Measurements from ENCODE around the gene ELF2. TPM values are rescaled to one million over a fixed set of nuclear protein-coding genes. Genes with fewer than 3 reads are reported as not detected.

The ELF2 gene
- polyA plus RNA-seq, 1 donor from 2014 or later: 105 TPM

GRCh38 chr4:139007640-139008039 is 169.4 kb downstream of the ELF2 start:
- H3F3A ChIP-seq (ENCODE audit: insufficient read depth, low read length, poor library complexity, severe bottlenecking): no peaks in the 10 kb centered on the region
- no peaks in the 10 kb centered on the region for H3K9me2 ChIP-seq (ENCODE audit: insufficient read depth, low read length)
- no peak overlapping the region for H3K9ac ChIP-seq (ENCODE audit: low read length)
- no peak overlapping the region for H3K4me2 ChIP-seq (ENCODE audit: low read length)
- TF ChIP-seq CTCF (IDR thresholded peaks at IDR 0.05; ENCODE audit: poor library complexity, severe bottlenecking): no peak
- TF ChIP-seq SMC3 (conservative IDR thresholded peaks at IDR 0.05; ENCODE audit: poor library complexity): no peak
- no peak for TF ChIP-seq POLR2AphosphoS5 (IDR thresholded peaks at IDR 0.05)
- no peak for TF ChIP-seq EZH2 (IDR thresholded peaks at IDR 0.05; ENCODE audit: borderline replicate concordance, insufficient read depth, low read length, poor library complexity, severe bottlenecking)
- no peak for TF ChIP-seq EP300 (conservative IDR thresholded peaks at IDR 0.05; ENCODE audit: poor library complexity, severe bottlenecking)
- no peak for TF ChIP-seq REST (IDR thresholded peaks at IDR 0.05; ENCODE audit: borderline replicate concordance)
- no peak for TF ChIP-seq RAD21 (conservative IDR thresholded peaks at IDR 0.05)
- no peak for TF ChIP-seq TAF1 (IDR thresholded peaks at IDR 0.05; ENCODE audit: low read depth)
- TF ChIP-seq MXI1 (conservative IDR thresholded peaks at IDR 0.05; ENCODE audit: poor library complexity, severe bottlenecking): no peak
- no peaks in the 10 kb centered on the region for H3K9me3 ChIP-seq (ENCODE audit: low read length)
- H3K4me3 ChIP-seq (ENCODE audit: low read length): no peak overlapping the region
- no peak overlapping the region for H2AFZ ChIP-seq (ENCODE audit: low read depth, low read length)
- H3K27me3 ChIP-seq (ENCODE audit: insufficient read depth, low read depth, low read length): no peaks in the 10 kb centered on the region
- H3K79me2 ChIP-seq (replicated peaks; ENCODE audit: insufficient read depth, low read length): no peaks in the 10 kb centered on the region
- no peaks in the 10 kb centered on the region for H3K36me3 ChIP-seq (ENCODE audit: insufficient read depth, low read length)
- no peaks in the 10 kb centered on the region for H4K20me1 ChIP-seq (ENCODE audit: insufficient read depth)
- H3K27ac ChIP-seq (ENCODE audit: low read length): no peak overlapping the region

Small RNA genes lying within 50 kb of the gene (small RNA-seq; reads per million reads assigned to genes)
- 0 reads per million in 3 experiments for gene RF00017
- 0 to 1.2 (median 0) reads per million in 3 experiments for gene RF00019
- gene RN7SL382P: 0 reads per million in 3 experiments
- 0 reads per million in 3 experiments for gene RNU6-531P

Other genes starting within 250 kb of the ELF2 start
- gene NOCT, start 161.4 kb downstream of the ELF2 start, polyA plus RNA-seq: 5.1 and 7.7 TPM in 2 replicates
- gene MGARP, start 103.0 kb upstream of the ELF2 start, polyA plus RNA-seq: 1.3 and 1.9 TPM in 2 replicates
- 12.5 and 12.7 TPM in 2 replicates for gene NAA15, start 124.3 kb upstream of the ELF2 start, polyA plus RNA-seq
- gene NDUFC1, start 125.3 kb upstream of the ELF2 start, polyA plus RNA-seq: 102 and 103 TPM in 2 replicates

All from neural cell (in vitro differentiated cells).